ENCODE measurements around the gene MED12L. TPM values are rescaled to one million over a fixed set of nuclear protein-coding genes. Genes with fewer than 3 reads are reported as not detected.
"Not testable (repeated sequence)": the region's sequence is repeated elsewhere in the genome, so short reads cannot be mapped to it uniquely, and the experiment has no call there.

MED12L gene
- total RNA-seq, 1 donor from 2014 or later: 1.3 TPM

GRCh38 chr3:151052346-151052745 lies 33.1 kb upstream of the MED12L start:
- H3K36me3 ChIP-seq (ENCODE audit: control insufficient read depth, insufficient read depth, low read length): no peaks in the 10 kb centered on the region
- TF ChIP-seq CTCF (IDR thresholded peaks at IDR 0.05; ENCODE audit: insufficient read depth, low read length, poor library complexity, severe bottlenecking): no peak
- no peaks in the 10 kb centered on the region for H3K27me3 ChIP-seq (ENCODE audit: control insufficient read depth, insufficient read depth, low read length)
- no peak overlapping the region for H3K4me3 ChIP-seq (ENCODE audit: low read depth, low read length)
- no peak for DNase-seq (ENCODE audit: low read depth)

GRCh38 chr3:151052756-151053155 lies 32.7 kb upstream of the MED12L start:
- Histone ChIP-seq H3K36me3 (ENCODE audit: control insufficient read depth, insufficient read depth, low read length) (no peaks in the 10 kb centered on the region), H3K27me3 (ENCODE audit: control insufficient read depth, insufficient read depth, low read length) (no peaks in the 10 kb centered on the region), H3K4me3 (ENCODE audit: low read depth, low read length) (no peak overlapping the region)
- DNase-seq (ENCODE audit: low read depth): no peak
- TF ChIP-seq CTCF (IDR thresholded peaks at IDR 0.05; ENCODE audit: insufficient read depth, low read length, poor library complexity, severe bottlenecking): no peak

- Histone ChIP-seq H3K27me3 (ENCODE audit: control insufficient read depth, insufficient read depth, low read length) (no peaks in the 10 kb centered on the region), H3K36me3 (ENCODE audit: control insufficient read depth, insufficient read depth, low read length) (no peaks in the 10 kb centered on the region), H3K4me3 (ENCODE audit: low read depth, low read length) (no peak overlapping the region)
- DNase-seq (ENCODE audit: low read depth): no peak
- TF ChIP-seq CTCF (IDR thresholded peaks at IDR 0.05; ENCODE audit: insufficient read depth, low read length, poor library complexity, severe bottlenecking): no peak
These were observed 26.7 kb upstream of the MED12L start for GRCh38 chr3:151058740-151059139.

- no peak for TF ChIP-seq CTCF (IDR thresholded peaks at IDR 0.05; ENCODE audit: insufficient read depth, low read length, poor library complexity, severe bottlenecking)
- no peak for DNase-seq (ENCODE audit: low read depth)
- Histone ChIP-seq H3K36me3 (ENCODE audit: control insufficient read depth, insufficient read depth, low read length) (no peaks in the 10 kb centered on the region), H3K27me3 (ENCODE audit: control insufficient read depth, insufficient read depth, low read length) (no peaks in the 10 kb centered on the region), H3K4me3 (ENCODE audit: low read depth, low read length) (no peak overlapping the region)
These were observed 22.9 kb upstream of the MED12L start for GRCh38 chr3:151062611-151063010.

GRCh38 chr3:151067158-151067557 lies 18.3 kb upstream of the MED12L start:
- H3K4me3 ChIP-seq (ENCODE audit: low read depth, low read length): no peak overlapping the region
- no peaks in the 10 kb centered on the region for H3K27me3 ChIP-seq (ENCODE audit: control insufficient read depth, insufficient read depth, low read length)
- no peak for DNase-seq (ENCODE audit: low read depth)
- H3K36me3 ChIP-seq (ENCODE audit: control insufficient read depth, insufficient read depth, low read length): no peaks in the 10 kb centered on the region
- TF ChIP-seq CTCF (IDR thresholded peaks at IDR 0.05; ENCODE audit: insufficient read depth, low read length, poor library complexity, severe bottlenecking): no peak

GRCh38 chr3:151072842-151073241 lies 12.6 kb upstream of the MED12L start:
- H3K36me3 ChIP-seq (ENCODE audit: control insufficient read depth, insufficient read depth, low read length); H3K4me3 ChIP-seq (ENCODE audit: low read depth, low read length); H3K27me3 ChIP-seq (ENCODE audit: control insufficient read depth, insufficient read depth, low read length); DNase-seq (ENCODE audit: low read depth): not testable (repeated sequence)

Data from kidney epithelial cell (primary cell).